GM12891 (cell line): ENCODE results near the gene MSX2.

Source experiments
- PAX5 ChIP-seq: IDR thresholded peaks from 2 replicates; pipeline ENCODE4 v1.6.1; 2011; ENCODE audit warnings: low read length, moderate library complexity, mild to moderate bottlenecking; ENCODE audit not compliant: insufficient read depth, severe bottlenecking
- POLR2A ChIP-seq: IDR thresholded peaks from 2 replicates; pipeline ENCODE4 v1.6.1; 2011; ENCODE audit warnings: low read depth, low read length, control low read depth
- POLR2AphosphoS5 ChIP-seq: IDR thresholded peaks from 2 replicates; pipeline ENCODE4 v1.6.1; 2011; ENCODE audit warnings: low read depth, low read length, control low read depth
- TAF1 ChIP-seq: IDR thresholded peaks from 2 replicates; pipeline ENCODE4 v1.6.1; 2011; ENCODE audit warnings: low read depth, low read length, control low read depth

- TF ChIP-seq POLR2AphosphoS5 (no peak), TAF1 (no peak), POLR2A (no peak), PAX5 (no peak)
Observed at GRCh38 chr5:174693697-174694385, 30.5 kb upstream of the MSX2 start.
